Parietal lobe (tissue), 1 donor: ENCODE measurements around the gene TUBA3D. TPM values are rescaled to one million over a fixed set of nuclear protein-coding genes. Genes with fewer than 3 reads are reported as not detected.

ENCODE experiments used
- total RNA-seq: library from RNA; depleted of rRNA; stranded (reverse); fragments of >200 nt; gene quantifications from one replicate; pipeline ENCODE4 v1.2.3, GENCODE V29; 2014

The TUBA3D gene
- total RNA-seq = not detected

GRCh38 chr2:131475831-131476230 lies at the start of gene TUBA3D:
Gene TUBA3D, plus strand, starts transcription at chr2:131476119. Its CDS starts 81 bp downstream, at chr2:131476200.

GRCh38 chr2:131492015-131492417 lies 16.1 kb downstream of the TUBA3D start, which contains the start of gene MZT2A:
Gene MZT2A, minus strand, starts transcription at chr2:131492397. Its CDS starts 21 bp downstream, at chr2:131492376.

GRCh38 chr2:131527131-131528001 lies 51.4 kb downstream of the TUBA3D start, which contains the start of gene CCDC74A:
Gene CCDC74A, plus strand, starts transcription at chr2:131527888. Its CDS starts 83 bp downstream, at chr2:131527971.

Other genes starting within 250 kb of the TUBA3D start
- gene RAB6D, start 112.0 kb upstream of the TUBA3D start, total RNA-seq = 0.31 TPM
- 47.0 TPM for gene MZT2A, start 16.3 kb downstream of the TUBA3D start, total RNA-seq
- 7.2 TPM for gene CCDC74A, start 51.8 kb downstream of the TUBA3D start, total RNA-seq